Erythroblast (primary cell): ENCODE data around the gene ST6GALNAC4.

ENCODE experiments used
- GATA1 ChIP-seq: IDR thresholded peaks from 2 replicates; pipeline ENCODE4 v1.6.1; 2011; ENCODE audit warnings: low read depth, mild to moderate bottlenecking, control low read depth, low read length, moderate library complexity
- POLR2A ChIP-seq: IDR thresholded peaks from 2 replicates; pipeline ENCODE4 v1.6.1; 2011; ENCODE audit warnings: mild to moderate bottlenecking, low read length

DNA sequence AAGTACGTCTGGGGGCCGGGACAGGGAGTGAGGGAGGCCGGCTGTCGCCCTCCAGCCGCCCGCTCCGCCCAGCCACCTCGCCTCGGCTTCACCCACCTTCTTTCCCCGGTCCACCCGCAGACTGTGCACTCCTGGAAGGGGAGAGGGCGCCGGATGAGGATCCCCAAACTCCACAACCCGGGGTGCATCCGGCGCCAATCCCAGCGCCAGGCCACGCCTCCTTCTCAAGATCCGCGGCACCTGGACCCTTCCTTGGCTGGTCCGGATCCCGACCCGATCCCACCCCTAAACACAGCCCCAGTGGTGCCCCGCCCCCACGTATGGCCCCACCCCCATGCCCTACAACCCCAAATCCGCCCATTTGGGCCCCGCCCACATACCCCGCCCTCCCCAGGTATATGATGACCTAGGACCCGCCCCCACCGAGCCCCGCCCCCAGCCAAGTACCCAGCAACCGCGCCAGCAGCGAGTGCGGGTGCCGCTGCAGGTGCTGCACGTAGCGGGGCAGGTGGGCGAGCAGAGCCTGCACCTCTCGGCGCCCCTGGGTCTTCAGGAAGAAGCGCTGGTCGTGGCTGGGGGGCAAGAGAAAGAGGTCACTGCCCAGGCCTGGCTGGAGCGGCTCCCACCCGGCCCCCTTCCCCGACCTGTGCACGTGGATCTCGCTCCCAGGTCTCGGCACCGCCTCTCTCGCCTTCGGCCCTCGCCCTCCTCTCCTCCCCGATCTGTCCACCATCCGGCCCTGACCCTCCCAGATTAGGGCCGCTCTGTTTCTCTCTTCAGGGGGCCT lies 10.6 kb upstream of the ST6GALNAC4 start:
- no peak for TF ChIP-seq POLR2A
- no peak for TF ChIP-seq GATA1
